GM23338 (cell line): ENCODE measurements around the gene ILDR2. TPM values are rescaled to one million over a fixed set of nuclear protein-coding genes. Genes with fewer than 3 reads are reported as not detected.

Experiments used
- ATAC-seq: fragments of 200-7000 bp; cut with Tn5 transposase; 3 replicates; pipeline ENCODE4 v1.9.1; 2020
- DNase-seq: peaks from one replicate; pipeline ENCODE4 v3.0.0-alpha.2; 2015; ENCODE audit warnings: low spot score
- H2AFZ ChIP-seq: fragments of 200-600 bp; sonication (generic); 2 replicates; pipeline ENCODE4 v1.8.0; 2016; ENCODE audit warnings: antibody characterized with exemption, mild to moderate bottlenecking, moderate library complexity
- H3F3A ChIP-seq: fragments of 200-600 bp; sonication (generic); replicated peaks from 2 replicates; pipeline ENCODE4 v1.8.0; 2017; ENCODE audit warnings: antibody characterized with exemption, mixed run types, low read depth
- H3K27ac ChIP-seq: fragments of 200-600 bp; sonication (generic); 2 replicates; pipeline ENCODE4 v1.6.1; 2016; ENCODE audit warnings: low read depth
- H3K27me3 ChIP-seq: fragments of 200-600 bp; sonication (generic); 2 replicates; pipeline ENCODE4 v1.8.0; 2016; ENCODE audit warnings: mild to moderate bottlenecking, mixed run types, moderate library complexity; ENCODE audit not compliant: insufficient read depth
- H3K36me3 ChIP-seq: fragments of 200-600 bp; sonication (generic); 2 replicates; pipeline ENCODE4 v1.8.0; 2016; ENCODE audit warnings: mild to moderate bottlenecking; ENCODE audit not compliant: insufficient read depth
- H3K4me1 ChIP-seq: fragments of 200-600 bp; sonication (generic); 2 replicates; pipeline ENCODE4 v1.8.0; 2016; ENCODE audit warnings: mild to moderate bottlenecking, moderate library complexity; ENCODE audit not compliant: insufficient read depth
- H3K4me2 ChIP-seq: fragments of 200-600 bp; sonication (generic); 2 replicates; pipeline ENCODE4 v1.7.1; 2017; ENCODE audit warnings: mixed run types
- H3K4me3 ChIP-seq: fragments of 200-600 bp; sonication (generic); 2 replicates; pipeline ENCODE4 v1.6.1; 2016; ENCODE audit warnings: mixed run types
- H3K79me2 ChIP-seq: fragments of 200-600 bp; sonication (generic); replicated peaks from 2 replicates; pipeline ENCODE4 v1.8.0; 2017; ENCODE audit warnings: mild to moderate bottlenecking; ENCODE audit not compliant: insufficient read depth
- H3K9me2 ChIP-seq: fragments of 200-600 bp; sonication (generic); 2 replicates; pipeline ENCODE4 v1.8.0; 2017; ENCODE audit not compliant: insufficient read depth
- H4K20me1 ChIP-seq: fragments of 200-600 bp; sonication (generic); replicated peaks from 2 replicates; pipeline ENCODE4 v1.8.0; 2017; ENCODE audit warnings: mild to moderate bottlenecking; ENCODE audit not compliant: insufficient read depth
- H3K27ac Mint-ChIP-seq: 2 replicates; pipeline ENCODE4 v1.8.0; 2020; ENCODE audit warnings: inconsistent platforms, mild to moderate bottlenecking, moderate library complexity, mixed read lengths
- H3K27me3 Mint-ChIP-seq: 3 replicates; pipeline ENCODE4 v1.8.0; 2022; ENCODE audit warnings: low read depth, mild to moderate bottlenecking, moderate library complexity, mixed read lengths, inconsistent platforms; ENCODE audit not compliant: insufficient read depth, poor library complexity
- H3K36me3 Mint-ChIP-seq: 3 replicates; pipeline ENCODE4 v1.8.0; 2021; ENCODE audit warnings: low read depth, mild to moderate bottlenecking, inconsistent platforms, moderate library complexity, mixed read lengths
- H3K4me1 Mint-ChIP-seq: 3 replicates; pipeline ENCODE4 v1.8.0; 2020; ENCODE audit warnings: mild to moderate bottlenecking, inconsistent platforms, mixed read lengths
- H3K4me3 Mint-ChIP-seq: 3 replicates; pipeline ENCODE4 v1.8.0; 2021; ENCODE audit warnings: moderate library complexity, mild to moderate bottlenecking, inconsistent platforms, mixed read lengths
- H3K9me3 Mint-ChIP-seq: 3 replicates; pipeline ENCODE4 v1.8.0; 2020; ENCODE audit warnings: moderate library complexity, mild to moderate bottlenecking, inconsistent platforms, mixed read lengths
- CTCF ChIP-seq, 2 experiments: fragments of 200-600 bp in 1 of 2; sonication (generic) in 1 of 2; conservative IDR thresholded peaks; 2 replicates each; pipeline versions ENCODE4 v1.5.1 to v1.6.1; 2016 to 2017; ENCODE audit warnings: antibody characterized with exemption in 2 of 2, low read depth in 2 of 2, mild to moderate bottlenecking in 2 of 2, moderate library complexity in 1 of 2
- ETS1 ChIP-seq: IDR thresholded peaks from 2 replicates; pipeline ENCODE4 v1.6.1; 2016; ENCODE audit warnings: antibody characterized with exemption
- EZH2phosphoT487 ChIP-seq: fragments of 200-600 bp; sonication (generic); IDR thresholded peaks from one replicate; pipeline ENCODE4 v1.8.1; 2018; ENCODE audit warnings: antibody characterized with exemption; ENCODE audit not compliant: unreplicated experiment
- ZNF114 ChIP-seq: fragments of 250-450 bp; sonication (Bioruptor Pico); IDR thresholded peaks from 2 replicates; pipeline ENCODE4 v1.5.0; 2020; ENCODE audit warnings: mild to moderate bottlenecking, moderate library complexity
- ZNF462 ChIP-seq: fragments of 250-450 bp; sonication (Bioruptor Pico); IDR thresholded peaks from 2 replicates; pipeline ENCODE4 v1.5.0; 2020; ENCODE audit warnings: mild to moderate bottlenecking, moderate library complexity
- polyA plus RNA-seq: library from polyadenylated mRNA; unstranded; fragments of >200 nt; fragmentation: Nextera tagmentation; extraction: Ambion mirVana; gene quantifications from 2 replicates; pipeline ENCODE4 v1.2.1, GENCODE V29; 2016
- total RNA-seq: library from RNA; depleted of rRNA; stranded (reverse); fragments of >200 nt; shearing (Covaris generic); gene quantifications from 2 replicates; pipeline ENCODE4 v1.2.3, GENCODE V29; 2014

The ILDR2 gene
- total and polyA plus RNA-seq, 2 experiments from 2014 or later, result 0.27 to 2.4 TPM

DNA sequence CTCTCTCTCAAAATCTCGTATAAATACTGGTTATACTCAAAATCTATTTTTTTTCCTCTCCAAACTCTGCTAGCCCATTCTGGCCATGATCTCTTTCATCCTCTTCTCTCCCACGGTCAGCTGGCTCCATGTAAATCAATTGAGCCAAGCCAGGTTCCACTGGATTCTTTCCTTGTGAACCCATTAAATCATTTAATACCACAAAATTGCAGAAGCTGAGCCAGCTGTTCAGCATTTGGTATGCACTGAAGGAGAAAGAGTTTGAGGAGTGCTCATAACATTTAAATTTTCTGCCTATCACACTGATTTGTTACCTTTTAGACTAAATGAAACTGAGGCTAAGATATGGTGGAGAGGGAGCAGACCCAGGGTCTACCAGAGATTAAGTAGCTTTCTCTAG, 70.2 kb downstream of the ILDR2 start:
- H3K36me3 ChIP-seq, result no peaks in the 10 kb centered on the region
- no peak overlapping the region for H3K27ac Mint-ChIP-seq
- H3K36me3 Mint-ChIP-seq, result no peaks in the 10 kb centered on the region
- H3K27ac ChIP-seq, result no peak overlapping the region
- no peak overlapping the region for H3K4me2 ChIP-seq
- H4K20me1 ChIP-seq, result no peaks in the 10 kb centered on the region
- no peaks in the 10 kb centered on the region for H3K9me2 ChIP-seq
- H3K27me3 Mint-ChIP-seq, result peaks cover 11% of the 10 kb centered on the region
- no peak overlapping the region for H3K4me3 Mint-ChIP-seq
- no peaks in the 10 kb centered on the region for H3K4me1 Mint-ChIP-seq
- H3K9me3 Mint-ChIP-seq, result no peaks in the 10 kb centered on the region
- H3K4me1 ChIP-seq, result peaks cover 5% of the 10 kb centered on the region; the same call in 1 of the 2 replicates
- H2AFZ ChIP-seq, result no peak overlapping the region
- TF ChIP-seq ZNF114 (CRISPR knock-in tag), result no peak
- no peak for TF ChIP-seq ZNF462 (CRISPR knock-in tag)
- TF ChIP-seq ETS1, result no peak
- TF ChIP-seq CTCF (conservative IDR thresholded peaks at IDR 0.05; ENCODE audit: low read depth in 2 of 2), result no peak
- TF ChIP-seq EZH2phosphoT487, result no peak
- no peaks in the 10 kb centered on the region for H3K79me2 ChIP-seq
- no peak overlapping the region for H3K4me3 ChIP-seq
- H3F3A ChIP-seq, result no peaks in the 10 kb centered on the region
- no peaks in the 10 kb centered on the region for H3K27me3 ChIP-seq
- no peak for ATAC-seq
- no peak for DNase-seq
